Endothelial cell of umbilical vein (primary cell): ENCODE data around the gene STK39. TPM values are rescaled to one million over a fixed set of nuclear protein-coding genes. Genes with fewer than 3 reads are reported as not detected.

Source experiments
- BruUV-seq: library from RNA; stranded (reverse); fragments of 400-500 nt; replicated peaks from 2 replicates; lab custom pipeline; 2021; lab: Mats Ljungman, UMichigan
- CTCF ChIA-PET: fragments of 300-600, 350-600 bp; sonication (Branson Sonifier 250); formaldehyde crosslinking; loops from one replicate; lab custom pipeline; 2021; ENCODE audit warnings: antibody characterized with exemption, inconsistent platforms; lab: Charles Lee
- POLR2A ChIA-PET: fragments of 300-600, 350-600 bp; sonication (Branson Sonifier 250); formaldehyde crosslinking; loops from one replicate; lab custom pipeline; 2021; ENCODE audit warnings: antibody characterized with exemption, inconsistent platforms; lab: Charles Lee
- DNase-seq: peaks from one replicate; pipeline ENCODE4 v3.0.0-alpha.2; 2011; ENCODE audit warnings: low read depth, low spot score
- FAIRE-seq: peaks from 2 replicates; lab custom pipeline; 2011; peaks lifted over from hg19 to GRCh38; lab: Jason Lieb, UNC
- H2AFZ ChIP-seq: 2 replicates; pipeline ENCODE4 v1.6.0; 2012; ENCODE audit warnings: low read depth, low read length, control low read depth, inconsistent platforms
- H3K27ac ChIP-seq: 2 replicates; pipeline ENCODE4 v1.5.1; 2011; ENCODE audit warnings: low read depth, mild to moderate bottlenecking, control low read depth, low read length, moderate library complexity; ENCODE audit not compliant: insufficient read depth
- H3K27me3 ChIP-seq, 2 experiments: 2 replicates each; pipeline versions ENCODE4 v1.6.0 to v1.6.1; 2011; ENCODE audit warnings: low read length in 2 of 2, mixed read lengths in 1 of 2; ENCODE audit not compliant: control insufficient read depth in 2 of 2, insufficient read depth in 2 of 2
- H3K36me3 ChIP-seq, 2 experiments: 2 replicates in 1 of 2; 3 replicates in 1 of 2; pipeline ENCODE4 v1.5.1; 2011; ENCODE audit warnings: low read length in 2 of 2, mild to moderate bottlenecking in 1 of 2, moderate library complexity in 1 of 2; ENCODE audit not compliant: control insufficient read depth in 2 of 2, insufficient read depth in 2 of 2; ENCODE audit errors: extremely low read depth in 1 of 2
- H3K4me1 ChIP-seq: 3 replicates; pipeline ENCODE4 v1.5.1; 2011; ENCODE audit warnings: mild to moderate bottlenecking, low read length; ENCODE audit not compliant: control insufficient read depth, insufficient read depth; ENCODE audit errors: extremely low read depth
- H3K4me2 ChIP-seq: 2 replicates; pipeline ENCODE4 v1.6.1; 2011; ENCODE audit warnings: low read length, control low read depth, mixed read lengths; ENCODE audit not compliant: insufficient read depth
- H3K4me3 ChIP-seq, 3 experiments: fragments of 200-600 bp in 1 of 3; sonication (generic), shearing (Covaris generic) in 1 of 3; replicated peaks in 1 of 3; 2 replicates each; pipeline ENCODE4 v1.5.1; 2011 to 2016; ENCODE audit warnings: control low read depth in 3 of 3, low read length in 3 of 3, mild to moderate bottlenecking in 2 of 3, inconsistent platforms in 1 of 3, low read depth in 1 of 3, moderate library complexity in 1 of 3; ENCODE audit not compliant: insufficient read depth in 1 of 3
- H3K79me2 ChIP-seq: 2 replicates; pipeline ENCODE4 v1.6.0; 2012; ENCODE audit warnings: low read length, inconsistent platforms; ENCODE audit not compliant: control insufficient read depth, insufficient read depth
- H3K9ac ChIP-seq: replicated peaks from 2 replicates; pipeline ENCODE3; 2011; ENCODE audit warnings: low read length, control low read depth; ENCODE audit not compliant: insufficient read depth; ENCODE audit errors: extremely low read depth
- H3K9me1 ChIP-seq: replicated peaks from 3 replicates; pipeline ENCODE4 v1.6.0; 2011; ENCODE audit warnings: mild to moderate bottlenecking, low read length; ENCODE audit not compliant: control insufficient read depth, insufficient read depth; ENCODE audit errors: extremely low read depth
- H3K9me3 ChIP-seq: replicated peaks from 2 replicates; pipeline ENCODE4 v1.5.1; 2012; ENCODE audit warnings: low read length, inconsistent platforms; ENCODE audit not compliant: control insufficient read depth, insufficient read depth
- H4K20me1 ChIP-seq: replicated peaks from 2 replicates; pipeline ENCODE3; 2011; ENCODE audit warnings: mild to moderate bottlenecking, low read length; ENCODE audit not compliant: control insufficient read depth, insufficient read depth; ENCODE audit errors: extremely low read depth
- CTCF ChIP-seq, 2 donors: IDR thresholded peaks; 1 replicate in 1 of 2; 2 replicates in 1 of 2; pipeline ENCODE4 v1.5.1; 2011; ENCODE audit warnings: low read length in 2 of 2, mild to moderate bottlenecking in 2 of 2, moderate library complexity in 2 of 2, control low read depth in 1 of 2, inconsistent platforms in 1 of 2, low read depth in 1 of 2; ENCODE audit not compliant: insufficient read depth in 1 of 2; ENCODE audit errors: extremely low read depth in 1 of 2
- EZH2 ChIP-seq: IDR thresholded peaks from 2 replicates; pipeline ENCODE4 v1.6.1; 2012; ENCODE audit warnings: borderline replicate concordance, low read depth, mild to moderate bottlenecking, moderate library complexity, low read length, inconsistent platforms; ENCODE audit not compliant: severe bottlenecking
- FOS ChIP-seq: IDR thresholded peaks from 2 replicates; pipeline ENCODE4 v1.6.1; 2011; ENCODE audit warnings: mild to moderate bottlenecking, low read length, moderate library complexity, borderline replicate concordance; ENCODE audit not compliant: insufficient read depth
- GATA2 ChIP-seq: IDR thresholded peaks from 2 replicates; pipeline ENCODE4 v1.7.0; 2011; ENCODE audit warnings: low read depth, mild to moderate bottlenecking, moderate library complexity, mixed read lengths, low read length; ENCODE audit not compliant: insufficient read length, insufficient read depth
- JUN ChIP-seq: IDR thresholded peaks from 2 replicates; pipeline ENCODE4 v1.6.1; 2011; ENCODE audit warnings: borderline replicate concordance, low read depth; ENCODE audit not compliant: insufficient read length, insufficient read depth
- MYC ChIP-seq: IDR thresholded peaks from one replicate; pipeline ENCODE4 v1.6.1; 2011; ENCODE audit warnings: mild to moderate bottlenecking, low read depth, low read length
- POLR2A ChIP-seq: IDR thresholded peaks from 2 replicates; pipeline ENCODE4 v1.6.1; 2012; ENCODE audit warnings: low read depth, mild to moderate bottlenecking, control low read depth, low read length
- POLR2AphosphoS5 ChIP-seq: IDR thresholded peaks from 2 replicates; pipeline ENCODE4 v1.6.1; 2012; ENCODE audit warnings: low read depth, mild to moderate bottlenecking, control low read depth, low read length, moderate library complexity; ENCODE audit not compliant: insufficient read depth
- dilution Hi-C: fragments of 300-500 bp; cut with MboI; formaldehyde crosslinking; loops from one replicate; pipeline ENCODE4 v1.15.0; 2019; ENCODE audit warnings: low sequenced_read_pairs; ENCODE audit not compliant: extremely low pct_ligation_motif_present
- intact Hi-C: fragments of 100-400 bp; cut with micrococcal nuclease; formaldehyde crosslinking; loops from one replicate; pipeline ENCODE4 v1.10.0; 2022
- polyA plus RNA-seq, 4 experiments: library from polyadenylated mRNA; depleted of rRNA in 3 of 4; stranded (reverse) in 3 of 4; unstranded in 1 of 4; fragments of >200 nt; gene quantifications; 2 replicates each; pipeline versions ENCODE4 v1.2.1 to v1.2.3, GENCODE V29; 2011 to 2012; ENCODE audit warnings: missing spikeins in 1 of 4
- total RNA-seq: library from RNA; stranded (reverse); gene quantifications from 2 replicates; pipeline ENCODE4 v1.2.3, GENCODE V29; 2021
- TF ChIP-seq, protein P1 (sequence below): IDR thresholded peaks from 2 replicates; pipeline ENCODE4 v1.6.1; 2011; ENCODE audit not compliant: insufficient read depth, insufficient read length

The STK39 gene
- total and polyA plus RNA-seq, 2 donors (not counting 3 experiments of a cell fraction or from before 2014, with no cell fraction given): 4.6 to 13.1 TPM

DNA sequence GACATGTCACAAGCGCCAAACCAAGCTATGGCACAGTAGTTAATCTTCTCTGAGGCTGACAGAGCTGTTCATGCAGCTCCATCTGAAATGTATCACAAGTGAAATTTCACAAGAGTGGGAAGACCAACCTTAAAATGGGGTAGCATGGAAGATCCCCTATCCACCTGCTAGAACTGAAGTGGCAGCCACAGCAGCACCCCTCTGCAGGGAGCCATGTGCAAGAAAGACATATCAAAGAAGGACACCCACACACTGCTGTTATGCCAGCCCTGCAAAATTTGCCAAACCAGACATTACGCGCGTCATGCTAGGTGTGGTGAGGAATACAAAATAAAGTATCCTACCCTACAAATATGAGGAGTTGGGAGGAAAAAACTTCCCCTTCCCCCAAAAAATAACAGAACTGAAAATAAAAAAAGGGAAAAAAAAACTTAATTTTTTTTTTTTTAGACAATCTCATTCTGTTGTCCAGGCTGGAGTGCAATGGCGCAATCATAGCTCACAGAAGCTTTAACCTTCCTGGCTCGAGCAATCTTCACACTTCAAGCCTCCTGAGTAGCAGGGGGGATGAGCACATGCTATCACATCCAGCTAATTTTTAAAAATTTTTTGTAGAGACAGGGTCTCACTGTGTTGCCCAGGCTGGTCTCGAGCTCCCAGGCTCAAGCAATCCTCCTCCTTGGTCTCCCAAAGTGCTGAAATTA is 76.2 kb downstream of the STK39 start:
- intact Hi-C loops: no loop called here
- Histone ChIP-seq H3K9me3 (no peaks in the 10 kb centered on the region), H3K4me3 (no peak overlapping the region), H3K4me2 (no peak overlapping the region), H3K9ac (no peak overlapping the region), H3K27ac (no peak overlapping the region), H3K27me3 (no peaks in the 10 kb centered on the region), H2AFZ (no peak overlapping the region), H3K36me3 (no peaks in the 10 kb centered on the region), H3K9me1 (no peaks in the 10 kb centered on the region), H4K20me1 (no peaks in the 10 kb centered on the region), H3K4me1 (peaks cover 7% of the 10 kb centered on the region), H3K79me2 (peaks cover 3% of the 10 kb centered on the region)
- no TSS peak for BruUV-seq
- CTCF ChIA-PET: interaction anchor here (1.0 kb wide), 1 partner anchor 12 kb away, joined by 3 read pairs; no protein-coding TSS in a partner anchor
- FAIRE-seq: no peak
- POLR2A ChIA-PET: no interaction called here
- TF ChIP-seq, protein P1, sequence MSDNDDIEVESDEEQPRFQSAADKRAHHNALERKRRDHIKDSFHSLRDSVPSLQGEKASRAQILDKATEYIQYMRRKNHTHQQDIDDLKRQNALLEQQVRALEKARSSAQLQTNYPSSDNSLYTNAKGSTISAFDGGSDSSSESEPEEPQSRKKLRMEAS: no peak
- TF ChIP-seq FOS: no peak
- no peak for TF ChIP-seq EZH2
- no peak for TF ChIP-seq MYC
- no peak for TF ChIP-seq CTCF (IDR thresholded peaks at IDR 0.05; ENCODE audit: extremely low read depth in 1 of 2, insufficient read depth in 1 of 2, low read depth in 1 of 2, low read length in 2 of 2)
- TF ChIP-seq POLR2A: no peak
- TF ChIP-seq JUN: no peak
- no peak for TF ChIP-seq POLR2AphosphoS5
- TF ChIP-seq GATA2: no peak
- no peak for DNase-seq
- dilution Hi-C loops: no loop called here
